AG04449 (cell line): ENCODE measurements around the gene LRRC1.

Source experiments
- CTCF ChIA-PET: fragments of 350-600 bp; formaldehyde crosslinking; extraction: SDS; loops from one replicate; lab custom pipeline; 2021; ENCODE audit warnings: antibody characterized with exemption; lab: Yijun Ruan, JAX
- POLR2A ChIA-PET: fragments of 400-600, 350-600 bp; formaldehyde crosslinking; extraction: SDS; loops from one replicate; lab custom pipeline; 2020; ENCODE audit warnings: antibody characterized with exemption, inconsistent platforms; lab: Yijun Ruan, JAX
- DNase-seq: peaks from one replicate; pipeline ENCODE4 v3.0.0-alpha.2; 2010; ENCODE audit warnings: low read depth, low spot score
- H3K4me3 ChIP-seq: 2 replicates; pipeline ENCODE4 v1.5.1; 2011; ENCODE audit warnings: low read depth, mild to moderate bottlenecking, control low read depth, low read length
- TF ChIP-seq, protein P1 (sequence below): IDR thresholded peaks from one replicate; pipeline ENCODE4 v1.5.1; 2011; ENCODE audit warnings: mild to moderate bottlenecking, moderate library complexity, low read length, control low read depth, inconsistent platforms; ENCODE audit not compliant: insufficient read depth; ENCODE audit errors: missing control alignments

Gene LRRC1

DNA sequence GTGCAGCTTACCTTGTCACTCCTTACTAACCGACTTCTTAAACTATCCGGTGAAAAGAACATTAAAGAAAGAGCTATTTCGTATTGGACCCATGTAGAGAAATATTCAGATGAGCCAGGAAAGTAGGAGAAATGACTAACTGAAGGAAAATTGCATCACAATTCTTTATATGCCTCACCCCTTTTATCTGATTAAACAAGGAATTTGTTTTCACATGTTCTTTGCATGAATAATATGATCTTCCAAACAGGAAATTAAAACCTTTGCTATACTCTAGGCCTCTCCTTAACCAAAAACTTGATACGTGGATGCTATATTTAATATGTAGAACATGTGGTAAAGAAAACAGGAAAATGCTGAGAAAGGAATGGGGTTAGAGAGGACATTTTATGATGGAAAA lies 41.9 kb upstream of the LRRC1 start:
- no peak overlapping the region for H3K4me3 ChIP-seq
- POLR2A ChIA-PET: no interaction called here
- no peak for DNase-seq
- TF ChIP-seq, protein P1, sequence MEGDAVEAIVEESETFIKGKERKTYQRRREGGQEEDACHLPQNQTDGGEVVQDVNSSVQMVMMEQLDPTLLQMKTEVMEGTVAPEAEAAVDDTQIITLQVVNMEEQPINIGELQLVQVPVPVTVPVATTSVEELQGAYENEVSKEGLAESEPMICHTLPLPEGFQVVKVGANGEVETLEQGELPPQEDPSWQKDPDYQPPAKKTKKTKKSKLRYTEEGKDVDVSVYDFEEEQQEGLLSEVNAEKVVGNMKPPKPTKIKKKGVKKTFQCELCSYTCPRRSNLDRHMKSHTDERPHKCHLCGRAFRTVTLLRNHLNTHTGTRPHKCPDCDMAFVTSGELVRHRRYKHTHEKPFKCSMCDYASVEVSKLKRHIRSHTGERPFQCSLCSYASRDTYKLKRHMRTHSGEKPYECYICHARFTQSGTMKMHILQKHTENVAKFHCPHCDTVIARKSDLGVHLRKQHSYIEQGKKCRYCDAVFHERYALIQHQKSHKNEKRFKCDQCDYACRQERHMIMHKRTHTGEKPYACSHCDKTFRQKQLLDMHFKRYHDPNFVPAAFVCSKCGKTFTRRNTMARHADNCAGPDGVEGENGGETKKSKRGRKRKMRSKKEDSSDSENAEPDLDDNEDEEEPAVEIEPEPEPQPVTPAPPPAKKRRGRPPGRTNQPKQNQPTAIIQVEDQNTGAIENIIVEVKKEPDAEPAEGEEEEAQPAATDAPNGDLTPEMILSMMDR: no peak
- CTCF ChIA-PET: interaction anchor here (0.7 to 7.5 kb wide), 10 partner anchors 12 to 206 kb away, joined by 3 to 47 read pairs (median 4); no protein-coding TSS in a partner anchor

DNA sequence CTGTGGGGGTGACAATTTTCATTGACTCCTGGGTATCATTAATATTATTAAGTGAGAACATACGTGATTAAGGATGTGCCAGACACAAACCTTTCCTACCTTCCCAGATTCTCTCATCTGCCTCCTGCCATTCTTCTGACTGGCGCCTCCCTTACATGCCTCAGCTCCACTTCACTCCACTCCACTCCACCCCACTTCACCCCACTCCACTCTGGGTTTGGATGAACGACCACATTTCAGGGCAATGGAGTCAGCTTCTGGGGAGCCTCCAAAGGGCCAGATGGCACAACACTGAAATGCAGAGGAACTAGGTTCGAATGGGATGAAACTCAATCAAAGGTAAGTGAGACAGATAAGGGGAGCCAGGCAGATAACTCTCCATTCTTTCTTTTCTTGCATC lies 40.5 kb upstream of the LRRC1 start:
- POLR2A ChIA-PET: no interaction called here
- CTCF ChIA-PET: interaction anchor here (0.9 to 1.6 kb wide), 4 partner anchors 18 to 36 kb away, joined by 3 read pairs; no protein-coding TSS in a partner anchor

DNA sequence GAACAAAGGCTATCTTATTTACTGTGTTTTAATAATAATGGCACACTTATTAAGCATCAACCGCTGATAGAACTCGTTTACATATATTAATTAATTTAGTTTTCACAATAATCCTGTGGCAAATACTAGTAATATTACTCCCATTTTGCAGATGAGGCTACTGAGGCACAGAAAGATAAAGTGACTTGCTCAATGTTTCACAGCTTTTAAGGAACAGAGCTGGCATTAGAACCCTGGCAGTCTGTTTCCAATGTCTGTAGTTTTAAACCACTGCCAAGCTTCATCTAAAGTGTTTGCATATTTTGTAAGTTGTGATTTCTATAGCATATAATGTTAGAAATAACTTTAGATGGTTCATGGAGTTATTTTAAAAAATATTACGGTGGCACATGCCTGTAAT lies 38.4 kb upstream of the LRRC1 start:
- no peak for DNase-seq
- POLR2A ChIA-PET: no interaction called here
- TF ChIP-seq, protein P1: no peak
- no peak overlapping the region for H3K4me3 ChIP-seq
- CTCF ChIA-PET: interaction anchor here (1.5 kb wide), 1 partner anchor 28 kb away, joined by 6 read pairs; no protein-coding TSS in a partner anchor

More for the DNA sequence above, 40.5 kb upstream of the LRRC1 start:
- no peak overlapping the region for H3K4me3 ChIP-seq
- TF ChIP-seq, protein P1: no peak
- DNase-seq: no peak

DNA sequence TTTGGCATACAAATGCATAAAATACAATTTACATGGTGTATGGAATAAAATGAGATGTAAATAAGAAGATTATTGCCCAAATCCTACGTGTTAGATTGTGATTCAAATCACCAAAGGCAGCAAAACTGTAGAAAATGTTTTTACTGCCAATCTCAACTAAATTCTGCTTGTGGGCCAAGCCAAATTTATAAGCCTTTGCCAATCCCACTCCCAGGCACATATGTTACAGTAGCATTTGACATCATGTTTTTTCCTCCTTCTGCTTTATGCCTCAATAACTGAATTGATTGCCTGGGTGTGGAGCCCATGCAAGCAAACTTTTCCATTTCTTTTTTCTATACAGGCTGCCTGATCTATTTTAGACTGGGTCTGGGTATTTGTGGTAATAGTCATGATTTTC lies 36.3 kb upstream of the LRRC1 start:
- CTCF ChIA-PET: interaction anchor here (1.5 to 1.7 kb wide), 2 partner anchors 30 to 32 kb away, joined by 5 to 8 read pairs; no protein-coding TSS in a partner anchor
- TF ChIP-seq, protein P1: no peak
- no peak overlapping the region for H3K4me3 ChIP-seq
- no peak for DNase-seq
- POLR2A ChIA-PET: no interaction called here

DNA sequence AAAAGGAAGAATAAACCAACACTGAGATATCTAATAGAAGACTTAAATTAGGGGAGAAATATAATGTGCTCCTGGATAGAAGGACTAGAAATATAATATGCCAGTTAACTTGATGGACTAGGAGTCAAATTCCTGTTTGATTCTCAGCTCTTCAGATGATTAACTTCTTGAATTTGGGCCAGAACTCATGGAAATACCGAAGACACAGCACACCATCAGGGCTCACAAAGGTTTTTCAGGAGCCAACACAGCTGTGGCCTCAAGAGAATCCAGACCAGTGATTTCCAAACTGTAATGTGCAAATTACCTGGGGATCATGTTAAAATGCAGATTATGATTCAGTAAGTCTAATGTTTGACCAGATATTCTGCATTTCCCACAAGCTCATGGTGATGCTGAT lies 33.8 kb upstream of the LRRC1 start:
- DNase-seq: no peak
- POLR2A ChIA-PET: no interaction called here
- CTCF ChIA-PET: interaction anchor here (1.0 to 2.7 kb wide), 2 partner anchors 33 to 36 kb away, joined by 3 to 10 read pairs; no protein-coding TSS in a partner anchor

DNA sequence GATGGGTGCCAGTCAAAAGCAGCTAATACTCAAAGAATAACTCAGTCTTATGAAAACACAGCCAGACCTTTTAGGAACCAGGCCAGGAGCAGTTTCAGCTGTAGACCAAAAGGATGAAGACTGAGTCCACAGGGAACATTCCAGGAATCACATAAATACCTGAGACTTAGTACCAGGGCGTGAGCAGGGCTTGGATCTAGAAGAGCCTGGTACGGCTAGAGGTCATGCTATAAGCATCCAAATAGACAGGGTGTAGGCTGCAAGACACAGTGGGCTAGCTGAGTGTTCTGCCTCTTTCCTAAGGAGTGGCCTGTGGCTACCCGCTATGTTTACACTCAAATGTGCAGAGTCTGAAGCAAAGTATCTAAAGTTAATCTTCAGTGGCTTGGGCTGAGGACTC lies 29.5 kb upstream of the LRRC1 start:
- DNase-seq: no peak
- no peak overlapping the region for H3K4me3 ChIP-seq
- ChIA-PET POLR2A (no interaction called here), CTCF (no interaction called here)
- TF ChIP-seq, protein P1: no peak

More for the DNA sequence above, 33.8 kb upstream of the LRRC1 start:
- no peak overlapping the region for H3K4me3 ChIP-seq
- TF ChIP-seq, protein P1: no peak
